Astrocyte of the cerebellum (primary cell): ENCODE data around the gene RGS6.

Experiments
- DNase-seq: peaks from one replicate; pipeline ENCODE4 v3.0.0-alpha.2; 2011; ENCODE audit warnings: low read depth
- H3K4me3 ChIP-seq: 2 replicates; pipeline ENCODE4 v1.5.1; 2011; ENCODE audit warnings: mild to moderate bottlenecking, low read depth, low read length, moderate library complexity
- CTCF ChIP-seq: IDR thresholded peaks from 2 replicates; pipeline ENCODE4 v1.5.1; 2012; ENCODE audit warnings: low read length, low read depth, moderate library complexity, mild to moderate bottlenecking; ENCODE audit errors: missing control alignments
- in situ Hi-C: cut with HindIII; loops from 2 replicates; pipeline ENCODE4 v1.10.0; 2017; ENCODE audit warnings: low sequenced_read_pairs

The RGS6 gene

GRCh38 chr14:72008666-72009065, 76.4 kb downstream of the RGS6 start:
- no peak overlapping the region for H3K4me3 ChIP-seq
- in situ Hi-C loops, result no loop called here
- DNase-seq, result no peak
- TF ChIP-seq CTCF, result no peak

- in situ Hi-C loops, result no loop called here
- no peak for TF ChIP-seq CTCF
- no peak for DNase-seq
- no peak overlapping the region for H3K4me3 ChIP-seq
These were observed 78.2 kb downstream of the RGS6 start for GRCh38 chr14:72010474-72010873.

- TF ChIP-seq CTCF, result no peak
- DNase-seq, result no peak
- in situ Hi-C loops, result no loop called here
- H3K4me3 ChIP-seq, result no peak overlapping the region
These were observed 81.6 kb downstream of the RGS6 start for GRCh38 chr14:72013721-72014345.

GRCh38 chr14:72014486-72014885, 82.3 kb downstream of the RGS6 start:
- no peak overlapping the region for H3K4me3 ChIP-seq
- no peak for TF ChIP-seq CTCF
- in situ Hi-C loops, result no loop called here
- no peak for DNase-seq

GRCh38 chr14:72017290-72017689, 85.1 kb downstream of the RGS6 start:
- no peak overlapping the region for H3K4me3 ChIP-seq
- no peak for TF ChIP-seq CTCF
- no peak for DNase-seq
- in situ Hi-C loops, result no loop called here

- DNase-seq, result no peak
- in situ Hi-C loops, result no loop called here
- no peak overlapping the region for H3K4me3 ChIP-seq
- TF ChIP-seq CTCF, result no peak
These were observed 91.2 kb downstream of the RGS6 start for GRCh38 chr14:72023128-72024042.
